H9 (cell line): ENCODE data around the gene BLOC1S5. TPM values are rescaled to one million over a fixed set of nuclear protein-coding genes. Genes with fewer than 3 reads are reported as not detected.

Experiments used
- DNase-seq: peaks from one replicate; pipeline ENCODE4 v3.0.0-alpha.2; 2017
- H2AFZ ChIP-seq: one replicate; pipeline ENCODE4 v1.6.1; 2013; ENCODE audit warnings: mild to moderate bottlenecking, low read length, control low read depth, moderate library complexity
- H2AK5ac ChIP-seq: 2 replicates; pipeline ENCODE4 v1.6.1; 2013; ENCODE audit warnings: low read length, control low read depth, mixed read lengths; ENCODE audit not compliant: insufficient read length
- H2BK120ac ChIP-seq: one replicate; pipeline ENCODE4 v1.6.1; 2013; ENCODE audit warnings: low read depth, mild to moderate bottlenecking, low read length, control low read depth, inconsistent platforms; ENCODE audit not compliant: poor library complexity, severe bottlenecking
- H2BK12ac ChIP-seq: 2 replicates; pipeline ENCODE4 v1.6.1; 2013; ENCODE audit warnings: low read length, control low read depth, mixed read lengths, low read depth; ENCODE audit not compliant: insufficient read length
- H2BK15ac ChIP-seq: 2 replicates; pipeline ENCODE4 v1.6.1; 2013; ENCODE audit warnings: low read depth, low read length, control low read depth
- H2BK20ac ChIP-seq: one replicate; pipeline ENCODE4 v1.6.1; 2013; ENCODE audit warnings: low read depth, mild to moderate bottlenecking, low read length, control low read depth, inconsistent platforms; ENCODE audit not compliant: poor library complexity, severe bottlenecking
- H2BK5ac ChIP-seq: 2 replicates; pipeline ENCODE4 v1.6.1; 2013; ENCODE audit warnings: low read length, control low read depth, mixed read lengths; ENCODE audit not compliant: insufficient read length
- H3K14ac ChIP-seq: 2 replicates; pipeline ENCODE4 v1.6.1; 2013; ENCODE audit warnings: low read length, control low read depth; ENCODE audit not compliant: insufficient read depth
- H3K18ac ChIP-seq: 2 replicates; pipeline ENCODE4 v1.6.1; 2013; ENCODE audit warnings: low read depth, mild to moderate bottlenecking, mixed read lengths, low read length, control low read depth; ENCODE audit not compliant: insufficient read length
- H3K23ac ChIP-seq: 2 replicates; pipeline ENCODE4 v1.6.1; 2013; ENCODE audit warnings: low read length, control low read depth, mixed read lengths, low read depth; ENCODE audit not compliant: insufficient read length
- H3K23me2 ChIP-seq: 2 replicates; pipeline ENCODE4 v1.6.1; 2013; ENCODE audit warnings: low read depth, mild to moderate bottlenecking, mixed read lengths, low read length, control low read depth; ENCODE audit not compliant: insufficient read length, poor library complexity, severe bottlenecking
- H3K27ac ChIP-seq: 2 replicates; pipeline ENCODE4 v1.5.1; 2013; ENCODE audit warnings: low read length, control low read depth, mixed read lengths, low read depth; ENCODE audit not compliant: insufficient read length
- H3K27me3 ChIP-seq: 2 replicates; pipeline ENCODE4 v1.6.1; 2013; ENCODE audit warnings: low read length, control low read depth, inconsistent platforms; ENCODE audit not compliant: insufficient read depth
- H3K4ac ChIP-seq: 2 replicates; pipeline ENCODE4 v1.6.1; 2013; ENCODE audit warnings: low read depth, mild to moderate bottlenecking, control low read depth, inconsistent platforms, low read length, moderate library complexity
- H3K4me1 ChIP-seq: 2 replicates; pipeline ENCODE4 v1.6.1; 2013; ENCODE audit warnings: low read length, control low read depth, inconsistent platforms; ENCODE audit not compliant: insufficient read depth
- H3K4me2 ChIP-seq: 2 replicates; pipeline ENCODE4 v1.6.1; 2013; ENCODE audit warnings: low read length, control low read depth, mixed read lengths; ENCODE audit not compliant: insufficient read length, insufficient read depth
- H3K56ac ChIP-seq: 2 replicates; pipeline ENCODE4 v1.6.1; 2013; ENCODE audit warnings: low read depth, mild to moderate bottlenecking, mixed read lengths, low read length, control low read depth; ENCODE audit not compliant: insufficient read length
- H3K79me1 ChIP-seq: 2 replicates; pipeline ENCODE4 v1.6.1; 2013; ENCODE audit warnings: low read depth, mild to moderate bottlenecking, moderate library complexity, low read length, control low read depth, inconsistent platforms; ENCODE audit not compliant: insufficient read depth, poor library complexity, severe bottlenecking
- H3K79me2 ChIP-seq: 2 replicates; pipeline ENCODE4 v1.6.1; 2013; ENCODE audit warnings: low read length, control low read depth, inconsistent platforms; ENCODE audit not compliant: insufficient read depth
- H3K9ac ChIP-seq: 2 replicates; pipeline ENCODE4 v1.6.1; 2013; ENCODE audit warnings: low read length, control low read depth, mixed read lengths; ENCODE audit not compliant: insufficient read length; ENCODE audit errors: extremely low read depth
- H3K9me3 ChIP-seq: one replicate; pipeline ENCODE4 v1.6.1; 2013; ENCODE audit warnings: low read depth, low read length, inconsistent platforms; ENCODE audit not compliant: control insufficient read depth
- H3T11ph ChIP-seq: one replicate; pipeline ENCODE4 v1.6.1; 2013; ENCODE audit warnings: mild to moderate bottlenecking, low read length, control low read depth, inconsistent platforms
- H4K20me1 ChIP-seq: one replicate; pipeline ENCODE4 v1.6.1; 2013; ENCODE audit not compliant: control insufficient read depth, insufficient read length, insufficient read depth
- H4K5ac ChIP-seq: 2 replicates; pipeline ENCODE4 v1.6.1; 2013; ENCODE audit warnings: low read depth, mild to moderate bottlenecking, mixed read lengths, low read length, control low read depth; ENCODE audit not compliant: insufficient read length
- H4K8ac ChIP-seq: replicated peaks from 2 replicates; pipeline ENCODE4 v1.6.1; 2013; ENCODE audit warnings: low read length, control low read depth, mixed read lengths, low read depth; ENCODE audit not compliant: insufficient read length
- H4K91ac ChIP-seq: 2 replicates; pipeline ENCODE4 v1.6.1; 2013; ENCODE audit warnings: low read depth, mild to moderate bottlenecking, moderate library complexity, mixed read lengths, low read length, control low read depth; ENCODE audit not compliant: insufficient read length
- H3K27ac Mint-ChIP-seq, 3 experiments: 2 replicates in 2 of 3; 3 replicates in 1 of 3; pipeline ENCODE4 v1.8.0; 2020 to 2021; ENCODE audit warnings: mixed read lengths in 3 of 3, mild to moderate bottlenecking in 1 of 3, moderate library complexity in 1 of 3
- H3K27me3 Mint-ChIP-seq: 2 replicates; pipeline ENCODE4 v1.8.0; 2021; ENCODE audit warnings: low read depth, mild to moderate bottlenecking, moderate library complexity, mixed read lengths
- H3K36me3 Mint-ChIP-seq, 3 experiments: 2 replicates in 2 of 3; 3 replicates in 1 of 3; pipeline ENCODE4 v1.8.0; 2020 to 2021; ENCODE audit warnings: low read depth in 3 of 3, mixed read lengths in 3 of 3; ENCODE audit not compliant: insufficient read depth in 1 of 3
- H3K4me1 Mint-ChIP-seq, 2 experiments: 2 replicates each; pipeline ENCODE4 v1.8.0; 2020; ENCODE audit warnings: mixed read lengths in 2 of 2
- H3K4me3 Mint-ChIP-seq, 2 experiments: 2 replicates in 1 of 2; 3 replicates in 1 of 2; pipeline ENCODE4 v1.8.0; 2020 to 2021; ENCODE audit warnings: mild to moderate bottlenecking in 2 of 2, mixed read lengths in 2 of 2, moderate library complexity in 1 of 2
- H3K9me3 Mint-ChIP-seq, 2 experiments: 2 replicates in 1 of 2; 3 replicates in 1 of 2; pipeline ENCODE4 v1.8.0; 2020; ENCODE audit warnings: mild to moderate bottlenecking in 2 of 2, mixed read lengths in 2 of 2, moderate library complexity in 1 of 2
- WGBS: extraction: QIAGEN DNeasy Blood & Tissue Kit; methylation state at CpG from one replicate; pipeline ENCODE4 v1.1.7; 2013; ENCODE audit warnings: missing lambda C conversion rate, low lambda C conversion rate, mixed read lengths; ENCODE audit not compliant: insufficient read length; ENCODE audit errors: extremely low coverage; 5-methylcytosine and 5-hydroxymethylcytosine counted together
- total RNA-seq: library from RNA; stranded (reverse); gene quantifications from 2 replicates; pipeline ENCODE4 v1.2.1, GENCODE V29; 2021
- TF ChIP-seq, protein P1 (sequence below): fragments of 200-600 bp; sonication (generic); conservative IDR thresholded peaks from 3 replicates; pipeline ENCODE4 v1.8.0; 2021; ENCODE audit warnings: antibody characterized with exemption, mild to moderate bottlenecking

The BLOC1S5 gene
- total RNA-seq, 1 experiment from 2014 or later: 15.6 TPM

DNA sequence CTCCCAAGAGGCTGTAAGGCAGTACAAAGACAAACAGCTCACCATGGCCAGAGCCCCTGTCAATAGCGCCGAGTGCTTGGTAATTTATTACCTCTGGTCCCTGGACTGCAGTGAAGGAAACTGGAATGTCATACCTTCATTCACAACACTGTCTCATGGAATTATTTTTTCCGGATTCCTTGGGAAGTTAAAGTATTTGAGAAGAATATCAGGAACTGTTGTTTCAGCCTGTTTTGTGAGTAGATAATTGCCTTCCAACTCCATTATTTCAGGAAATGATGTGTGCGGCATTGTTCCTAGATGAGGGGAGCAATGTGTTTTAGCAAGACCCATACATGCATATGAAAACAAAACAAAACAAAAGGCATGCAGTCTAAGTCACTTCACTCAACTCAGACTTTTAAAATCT is 64.0 kb downstream of the BLOC1S5 start:
- no peak overlapping the region for H3K18ac ChIP-seq
- peak overlapping the region; percentile 13 for H2BK20ac ChIP-seq
- H3K23ac ChIP-seq: no peak overlapping the region
- no peak overlapping the region for H4K5ac ChIP-seq
- H3K79me1 ChIP-seq: no peaks in the 10 kb centered on the region
- no peaks in the 10 kb centered on the region for H3K23me2 ChIP-seq
- H3K27ac ChIP-seq: no peak overlapping the region
- no peak overlapping the region for H3K9ac ChIP-seq
- H4K91ac ChIP-seq: no peak overlapping the region
- no peak overlapping the region for H3K56ac ChIP-seq
- peaks cover 2% of the 10 kb centered on the region for H4K20me1 ChIP-seq
- H3K14ac ChIP-seq: no peak overlapping the region
- H2BK15ac ChIP-seq: no peak overlapping the region
- H3K4ac ChIP-seq: no peak overlapping the region
- H2BK5ac ChIP-seq: no peak overlapping the region
- H3K4me3 Mint-ChIP-seq: no peak overlapping the region
- H3K27me3 Mint-ChIP-seq: no peaks in the 10 kb centered on the region
- H2AFZ ChIP-seq: no peak overlapping the region
- no CpG with 5 or more reads among the region's 4 CpGs for WGBS
- H3K27me3 ChIP-seq: no peaks in the 10 kb centered on the region
- H2BK12ac ChIP-seq: no peak overlapping the region
- no peak overlapping the region for H4K8ac ChIP-seq
- no peak for DNase-seq
- H3K4me2 ChIP-seq: no peak overlapping the region
- H3K9me3 ChIP-seq: no peaks in the 10 kb centered on the region
- no peak overlapping the region for H2BK120ac ChIP-seq
- no peak overlapping the region for H3T11ph ChIP-seq
- peaks cover 0 to 3% of the 10 kb centered on the region in 2 experiments; a peak in 2 of 4 replicates for H3K4me1 Mint-ChIP-seq
- H3K9me3 Mint-ChIP-seq: no peaks in the 10 kb centered on the region
- no peaks in the 10 kb centered on the region for H3K4me1 ChIP-seq
- no peaks in the 10 kb centered on the region for H3K79me2 ChIP-seq
- H2AK5ac ChIP-seq: no peak overlapping the region
- H3K36me3 Mint-ChIP-seq: no peaks in the 10 kb centered on the region
- H3K27ac Mint-ChIP-seq: no peak overlapping the region
- TF ChIP-seq, protein P1, sequence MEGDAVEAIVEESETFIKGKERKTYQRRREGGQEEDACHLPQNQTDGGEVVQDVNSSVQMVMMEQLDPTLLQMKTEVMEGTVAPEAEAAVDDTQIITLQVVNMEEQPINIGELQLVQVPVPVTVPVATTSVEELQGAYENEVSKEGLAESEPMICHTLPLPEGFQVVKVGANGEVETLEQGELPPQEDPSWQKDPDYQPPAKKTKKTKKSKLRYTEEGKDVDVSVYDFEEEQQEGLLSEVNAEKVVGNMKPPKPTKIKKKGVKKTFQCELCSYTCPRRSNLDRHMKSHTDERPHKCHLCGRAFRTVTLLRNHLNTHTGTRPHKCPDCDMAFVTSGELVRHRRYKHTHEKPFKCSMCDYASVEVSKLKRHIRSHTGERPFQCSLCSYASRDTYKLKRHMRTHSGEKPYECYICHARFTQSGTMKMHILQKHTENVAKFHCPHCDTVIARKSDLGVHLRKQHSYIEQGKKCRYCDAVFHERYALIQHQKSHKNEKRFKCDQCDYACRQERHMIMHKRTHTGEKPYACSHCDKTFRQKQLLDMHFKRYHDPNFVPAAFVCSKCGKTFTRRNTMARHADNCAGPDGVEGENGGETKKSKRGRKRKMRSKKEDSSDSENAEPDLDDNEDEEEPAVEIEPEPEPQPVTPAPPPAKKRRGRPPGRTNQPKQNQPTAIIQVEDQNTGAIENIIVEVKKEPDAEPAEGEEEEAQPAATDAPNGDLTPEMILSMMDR: no peak
